Peyer's patch (tissue), 4 donors: ENCODE measurements around the gene ABLIM2. TPM values are rescaled to one million over a fixed set of nuclear protein-coding genes. Genes with fewer than 3 reads are reported as not detected.

Experiments
- DNase-seq, 3 donors: peaks; one replicate each; pipeline ENCODE4 v3.0.0-alpha.2; 2017 to 2019
- H3K27ac ChIP-seq, 4 donors: fragments of 200-600 bp; sonication (generic); one replicate each; pipeline ENCODE4 v1.5.1; 2016 to 2019
- H3K27me3 ChIP-seq, 2 donors: fragments of 200-600 bp; sonication (generic); one replicate each; pipeline ENCODE4 v1.5.1; 2019
- H3K36me3 ChIP-seq, 3 donors: fragments of 200-600 bp; sonication (generic); one replicate each; pipeline ENCODE4 v1.5.1; 2016 to 2019
- H3K4me1 ChIP-seq, 4 donors: fragments of 200-600 bp; sonication (generic); one replicate each; pipeline ENCODE4 v1.5.1; 2016 to 2019
- H3K4me3 ChIP-seq, 4 donors: fragments of 200-600 bp; sonication (generic); 1 replicate in 3 of 4; 2 replicates in 1 of 4; pipeline ENCODE4 v1.5.1; 2016 to 2019; ENCODE audit warnings: mild to moderate bottlenecking in 1 of 4
- H3K9me3 ChIP-seq, 4 donors: fragments of 200-600 bp; sonication (generic); one replicate each; pipeline ENCODE4 v1.5.1; 2016 to 2019; ENCODE audit warnings: mild to moderate bottlenecking in 1 of 4
- POLR2A ChIP-seq, 2 donors: fragments of 450-650 bp; IDR thresholded peaks; one replicate each; pipeline ENCODE4 v1.5.1; 2017; ENCODE audit warnings: antibody characterized with exemption in 2 of 2, mild to moderate bottlenecking in 2 of 2, moderate library complexity in 2 of 2
- total RNA-seq, 4 donors: library from RNA; depleted of rRNA; stranded (reverse); fragments of >200 nt; gene quantifications; one replicate each; pipeline ENCODE4 v1.1.0, GENCODE V29; 2016
- TF ChIP-seq, protein P1 (sequence below), 6 experiments: fragments of 450-650 bp in 4 of 6; fragments of 200-600 bp in 2 of 6; sonication (generic) in 1 of 6; IDR thresholded peaks; one replicate each; pipeline ENCODE4 v1.5.1; 2017 to 2019; ENCODE audit warnings: antibody characterized with exemption in 6 of 6, mild to moderate bottlenecking in 3 of 6, moderate library complexity in 1 of 6

ABLIM2 gene
- total RNA-seq, 4 donors from 2014 or later = 9.0 to 24.2 (median 11.7) TPM

DNA sequence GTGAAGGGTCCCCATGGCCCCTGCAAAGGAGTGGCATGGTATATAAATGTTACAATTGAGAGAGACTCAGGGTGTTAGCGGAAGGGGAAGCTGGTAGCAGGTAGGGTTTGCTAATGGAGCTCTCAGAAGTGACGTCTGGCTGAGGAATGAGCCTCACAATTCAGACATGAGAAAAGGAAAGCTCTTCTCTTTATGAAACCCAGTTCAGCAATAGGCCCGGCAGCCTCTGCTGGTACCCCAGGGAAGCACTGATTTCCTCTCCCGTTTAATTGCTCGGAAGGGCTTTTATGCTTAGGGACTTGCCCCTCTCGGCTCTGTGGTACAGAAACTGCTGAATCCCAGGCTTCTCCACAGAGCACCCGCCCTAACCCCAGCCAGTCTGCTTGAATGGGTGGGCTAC, 199.5 kb downstream of the ABLIM2 start:
- H3K9me3 ChIP-seq = peaks cover 0 to 5% (median 0%) of the 10 kb centered on the region in 4 donors
- no peak for DNase-seq
- no peaks in the 10 kb centered on the region for H3K27me3 ChIP-seq
- TF ChIP-seq POLR2A (IDR thresholded peaks at IDR 0.05) = no peak
- TF ChIP-seq, protein P1, sequence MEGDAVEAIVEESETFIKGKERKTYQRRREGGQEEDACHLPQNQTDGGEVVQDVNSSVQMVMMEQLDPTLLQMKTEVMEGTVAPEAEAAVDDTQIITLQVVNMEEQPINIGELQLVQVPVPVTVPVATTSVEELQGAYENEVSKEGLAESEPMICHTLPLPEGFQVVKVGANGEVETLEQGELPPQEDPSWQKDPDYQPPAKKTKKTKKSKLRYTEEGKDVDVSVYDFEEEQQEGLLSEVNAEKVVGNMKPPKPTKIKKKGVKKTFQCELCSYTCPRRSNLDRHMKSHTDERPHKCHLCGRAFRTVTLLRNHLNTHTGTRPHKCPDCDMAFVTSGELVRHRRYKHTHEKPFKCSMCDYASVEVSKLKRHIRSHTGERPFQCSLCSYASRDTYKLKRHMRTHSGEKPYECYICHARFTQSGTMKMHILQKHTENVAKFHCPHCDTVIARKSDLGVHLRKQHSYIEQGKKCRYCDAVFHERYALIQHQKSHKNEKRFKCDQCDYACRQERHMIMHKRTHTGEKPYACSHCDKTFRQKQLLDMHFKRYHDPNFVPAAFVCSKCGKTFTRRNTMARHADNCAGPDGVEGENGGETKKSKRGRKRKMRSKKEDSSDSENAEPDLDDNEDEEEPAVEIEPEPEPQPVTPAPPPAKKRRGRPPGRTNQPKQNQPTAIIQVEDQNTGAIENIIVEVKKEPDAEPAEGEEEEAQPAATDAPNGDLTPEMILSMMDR (IDR thresholded peaks at IDR 0.05) = no peak
- H3K27ac ChIP-seq = peak overlapping the region in 1 of 4 donors; percentile 31
- no peak overlapping the region for H3K4me3 ChIP-seq
- no peaks in the 10 kb centered on the region for H3K36me3 ChIP-seq
- H3K4me1 ChIP-seq = peaks cover 0 to 25% (median 0%) of the 10 kb centered on the region in 4 donors

DNA sequence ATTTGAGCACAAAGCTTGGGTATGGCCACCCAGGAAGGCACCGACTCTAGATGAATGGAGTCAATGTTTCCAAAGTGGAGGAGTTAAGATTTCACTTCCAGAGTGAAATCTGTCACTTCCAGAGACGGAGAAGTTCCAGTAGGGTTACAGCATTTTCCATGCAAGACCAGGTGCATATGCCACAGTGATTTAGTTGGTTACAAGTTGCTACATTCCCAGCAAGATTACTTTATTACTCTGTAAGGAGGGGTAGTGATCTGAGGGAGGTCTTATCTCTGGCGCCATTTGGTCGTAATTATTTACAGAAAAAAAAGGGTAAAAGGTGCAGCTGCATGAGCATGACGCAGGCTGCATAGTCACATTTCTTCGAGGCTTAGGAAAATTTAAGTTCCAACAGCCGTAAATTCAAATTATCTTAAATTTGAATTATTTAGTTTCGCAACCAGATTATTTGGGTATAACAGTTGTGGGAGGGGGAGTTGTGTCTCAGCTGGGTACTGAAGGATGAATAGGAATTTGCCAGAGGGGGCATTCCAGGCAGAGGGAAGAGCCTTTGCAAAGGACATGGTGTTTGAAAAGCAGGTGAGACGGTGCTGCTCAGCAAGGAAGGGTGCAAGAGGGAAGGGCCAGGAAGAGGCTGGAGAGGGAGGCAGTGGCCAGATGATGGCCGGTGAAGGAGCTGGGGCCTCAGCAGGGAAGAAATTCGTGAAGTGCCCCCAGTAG, 201.5 kb downstream of the ABLIM2 start:
- Histone ChIP-seq H3K9me3 (peaks cover 0 to 6% (median 0%) of the 10 kb centered on the region in 4 donors), H3K27ac (peak overlapping the region in 1 of 4 donors; percentile 25), H3K36me3 (no peaks in the 10 kb centered on the region), H3K4me1 (peaks cover 0 to 25% (median 0%) of the 10 kb centered on the region in 4 donors), H3K27me3 (no peaks in the 10 kb centered on the region), H3K4me3 (no peak overlapping the region)
- no peak for TF ChIP-seq POLR2A (IDR thresholded peaks at IDR 0.05)
- TF ChIP-seq, protein P1 (IDR thresholded peaks at IDR 0.05) = no peak
- DNase-seq = no peak

DNA sequence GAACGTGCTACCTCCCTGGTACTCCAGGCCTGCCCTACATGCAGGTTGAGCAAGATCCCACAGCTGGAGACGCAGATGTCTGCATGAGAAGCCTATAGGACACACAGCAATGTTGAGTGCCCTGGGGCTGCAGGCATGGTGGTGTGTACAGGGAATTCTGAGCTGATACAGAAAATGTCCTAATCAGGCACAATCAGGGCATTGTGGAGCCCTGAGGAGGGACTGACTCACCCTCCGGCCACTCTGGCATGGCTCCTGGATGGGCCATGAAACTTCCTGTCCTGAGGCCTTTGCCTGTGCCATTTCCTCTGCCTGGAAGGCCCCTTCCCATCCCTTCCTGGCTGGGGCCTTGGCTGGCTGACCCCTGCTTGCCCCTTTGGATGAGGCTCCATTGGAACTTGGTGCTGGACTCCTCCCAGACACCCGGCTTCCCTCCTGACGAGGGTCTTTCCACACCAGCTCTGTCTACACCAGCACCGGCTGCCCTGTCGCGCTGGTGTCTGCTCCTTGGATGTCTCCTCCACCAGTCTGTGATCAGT, 202.3 kb downstream of the ABLIM2 start:
- TF ChIP-seq POLR2A (IDR thresholded peaks at IDR 0.05) = no peak
- TF ChIP-seq, protein P1 (IDR thresholded peaks at IDR 0.05) = no peak
- DNase-seq = no peak
- Histone ChIP-seq H3K27ac (peak overlapping the region in 2 of 4 donors; percentile 1 to 25), H3K4me3 (no peak overlapping the region), H3K4me1 (peaks cover 0 to 24% (median 0%) of the 10 kb centered on the region in 4 donors), H3K36me3 (no peaks in the 10 kb centered on the region), H3K9me3 (peaks cover 0 to 6% (median 0%) of the 10 kb centered on the region in 4 donors), H3K27me3 (no peaks in the 10 kb centered on the region)

DNA sequence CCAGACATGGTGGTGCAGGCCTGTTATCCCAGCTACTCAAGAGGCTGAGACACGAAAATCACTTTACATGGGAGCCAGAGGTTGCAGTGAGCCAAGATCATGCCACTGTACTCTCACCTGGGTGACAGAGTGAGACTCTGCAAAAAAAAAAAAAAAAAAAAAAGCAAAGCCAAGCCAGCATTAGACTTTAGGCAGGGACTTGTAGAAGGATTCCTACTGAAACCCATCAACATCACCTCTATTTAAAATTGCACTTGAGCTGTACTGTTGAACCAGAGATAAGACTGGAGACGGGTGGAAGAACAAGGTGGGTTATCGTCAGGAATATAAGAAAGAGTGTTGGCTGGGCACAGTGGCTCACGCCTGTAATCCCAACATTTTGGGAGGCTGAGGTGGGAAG, 203.2 kb downstream of the ABLIM2 start:
- Histone ChIP-seq H3K9me3 (peaks cover 0 to 6% (median 0%) of the 10 kb centered on the region in 4 donors), H3K36me3 (no peaks in the 10 kb centered on the region), H3K27me3 (no peaks in the 10 kb centered on the region), H3K27ac (peak overlapping the region in 1 of 4 donors; percentile 1), H3K4me1 (peaks cover 0 to 14% (median 0%) of the 10 kb centered on the region in 4 donors), H3K4me3 (no peak overlapping the region)
- DNase-seq = no peak
- TF ChIP-seq, protein P1 (IDR thresholded peaks at IDR 0.05) = no peak
- TF ChIP-seq POLR2A (IDR thresholded peaks at IDR 0.05) = no peak

DNA sequence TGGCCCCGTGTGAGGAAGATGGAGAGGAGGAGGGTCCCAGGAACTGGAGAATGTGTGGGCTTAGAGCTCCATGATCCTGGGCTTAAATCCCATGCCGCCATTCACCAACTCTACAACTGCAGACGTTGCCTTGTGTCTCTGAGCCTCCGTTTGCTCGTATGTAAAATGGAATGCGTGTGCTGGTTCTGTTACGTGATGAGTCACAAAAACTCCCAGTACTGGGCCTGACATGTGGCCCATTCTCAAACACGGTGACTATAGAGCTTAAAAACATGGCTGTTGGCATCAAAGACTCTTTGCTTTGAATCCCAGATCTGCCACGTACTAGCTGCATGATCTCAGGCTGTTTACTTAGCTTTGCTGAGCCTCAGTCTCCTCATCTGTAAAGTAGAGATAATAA, 206.0 kb downstream of the ABLIM2 start:
- H3K36me3 ChIP-seq = no peaks in the 10 kb centered on the region
- no peaks in the 10 kb centered on the region for H3K27me3 ChIP-seq
- H3K9me3 ChIP-seq = peaks cover 0 to 6% (median 0%) of the 10 kb centered on the region in 4 donors
- H3K27ac ChIP-seq = no peak overlapping the region
- H3K4me1 ChIP-seq = peaks cover 0 to 9% (median 0%) of the 10 kb centered on the region in 4 donors
- no peak for DNase-seq
- H3K4me3 ChIP-seq = no peak overlapping the region
- no peak for TF ChIP-seq POLR2A (IDR thresholded peaks at IDR 0.05)
- TF ChIP-seq, protein P1 (IDR thresholded peaks at IDR 0.05) = no peak
